ENCODE data around the gene CDKN3. TPM values are rescaled to one million over a fixed set of nuclear protein-coding genes. Genes with fewer than 3 reads are reported as not detected.
"Not testable (repeated sequence)": the region's sequence is repeated elsewhere in the genome, so short reads cannot be mapped to it uniquely, and the experiment has no call there.

The CDKN3 gene
- total RNA-seq, 2 experiments from 2014 or later = 77.9 to 79.5 TPM

DNA sequence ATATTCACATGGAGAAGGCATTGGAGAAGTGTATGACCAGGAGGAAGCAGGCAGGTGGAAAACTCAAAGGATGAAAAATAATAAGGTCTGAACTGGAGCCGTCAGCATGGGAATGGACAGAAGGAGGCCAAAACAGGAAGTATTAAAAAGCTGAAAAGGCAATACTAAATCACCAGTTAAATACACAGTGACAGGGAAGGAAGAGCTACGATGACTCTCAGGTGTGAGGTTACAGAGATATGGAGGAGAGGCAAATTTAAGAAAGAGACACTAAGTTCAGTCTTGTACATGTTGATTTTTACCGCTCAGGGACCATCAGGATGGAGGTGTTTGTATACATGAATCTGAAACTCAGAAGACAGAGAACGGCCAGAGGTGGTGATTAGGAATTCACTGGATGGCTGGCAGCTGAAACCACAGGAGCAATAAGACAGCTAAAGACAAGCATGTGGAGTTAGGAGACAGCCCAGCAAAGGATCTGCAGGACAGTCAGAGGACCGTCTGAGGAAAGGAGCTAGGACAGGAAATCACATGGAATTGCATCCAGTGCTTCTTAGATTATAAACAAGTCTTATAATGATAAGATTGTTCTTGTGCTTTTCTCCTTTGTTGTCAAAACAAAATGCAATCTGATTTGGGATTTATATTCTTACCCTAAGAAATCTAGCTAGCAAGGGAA lies 33.9 kb upstream of the CDKN3 start:
- DNase-seq = no peak
- Mint-ChIP-seq H3K4me1 (no peaks in the 10 kb centered on the region), H3K27me3 (peaks cover 11% of the 10 kb centered on the region), H3K27ac (no peak overlapping the region), H3K9me3 (no peaks in the 10 kb centered on the region), H3K36me3 (no peaks in the 10 kb centered on the region), H3K4me3 (no peak overlapping the region)

GRCh38 chr14:54364555-54365415 lies 32.0 kb upstream of the CDKN3 start:
- peaks cover 11% of the 10 kb centered on the region for H3K27me3 Mint-ChIP-seq
- H3K4me3 Mint-ChIP-seq = no peak overlapping the region
- no peaks in the 10 kb centered on the region for H3K9me3 Mint-ChIP-seq
- no peak for DNase-seq
- H3K4me1 Mint-ChIP-seq = no peaks in the 10 kb centered on the region
- H3K27ac Mint-ChIP-seq = no peak overlapping the region
- H3K36me3 Mint-ChIP-seq = no peaks in the 10 kb centered on the region

DNA sequence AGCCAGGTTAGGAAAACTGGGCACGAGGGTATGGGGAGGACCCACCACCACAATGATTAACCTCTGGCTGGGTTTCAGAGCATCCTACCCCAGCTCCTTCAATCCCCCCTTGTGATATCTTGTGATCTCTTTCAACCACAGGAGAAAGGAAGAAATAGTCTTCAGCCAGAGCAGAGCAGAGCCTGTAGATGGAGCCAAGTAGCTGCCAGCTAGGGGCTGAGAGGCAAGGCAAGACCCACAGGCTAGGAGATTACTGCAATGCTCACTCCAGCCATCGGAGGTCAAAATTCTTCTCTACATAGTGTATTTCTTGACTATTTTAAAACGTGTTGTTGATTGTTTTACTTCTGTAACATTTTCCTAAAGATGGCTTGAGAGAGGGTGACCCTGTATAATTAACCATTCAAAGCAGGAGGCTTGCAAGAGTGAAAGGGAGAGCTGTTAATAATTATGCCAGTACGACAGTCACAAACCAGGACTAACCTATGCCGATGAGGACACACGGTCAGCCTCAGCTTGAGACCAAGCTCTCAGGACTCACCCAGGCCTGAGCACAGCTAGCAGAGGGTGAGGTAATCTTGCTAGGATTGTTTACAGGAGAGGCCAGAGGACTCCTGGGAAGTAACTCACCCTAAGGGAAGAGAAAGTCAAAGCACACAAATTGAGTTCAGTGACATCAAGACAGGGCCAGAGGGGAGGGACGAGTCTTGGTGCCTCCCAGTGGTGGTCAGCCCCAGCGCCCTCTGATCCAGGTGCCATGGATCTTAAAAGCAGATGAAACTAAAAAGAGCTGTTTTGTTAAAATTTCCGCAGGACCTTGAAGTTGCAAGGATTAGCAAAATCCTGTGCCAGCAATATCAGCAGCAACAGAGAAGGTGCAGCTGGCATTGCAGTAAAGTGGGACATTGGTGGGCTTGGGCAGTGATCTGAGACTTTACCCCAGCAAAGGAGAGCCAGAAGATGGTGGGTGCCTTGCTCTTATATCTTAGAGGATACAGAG lies 29.8 kb upstream of the CDKN3 start:
- H3K4me1 Mint-ChIP-seq = no peaks in the 10 kb centered on the region
- no peak overlapping the region for H3K4me3 Mint-ChIP-seq
- peaks cover 7% of the 10 kb centered on the region for H3K27me3 Mint-ChIP-seq
- no peaks in the 10 kb centered on the region for H3K9me3 Mint-ChIP-seq
- peak; percentile 15 for DNase-seq
- H3K36me3 Mint-ChIP-seq = no peaks in the 10 kb centered on the region
- no peak overlapping the region for H3K27ac Mint-ChIP-seq

GRCh38 chr14:54368291-54368690 lies 28.5 kb upstream of the CDKN3 start:
- Mint-ChIP-seq H3K9me3 (no peaks in the 10 kb centered on the region), H3K4me3 (no peak overlapping the region), H3K27ac (no peak overlapping the region), H3K4me1 (no peaks in the 10 kb centered on the region), H3K27me3 (no peaks in the 10 kb centered on the region), H3K36me3 (no peaks in the 10 kb centered on the region)
- no peak for DNase-seq

DNA sequence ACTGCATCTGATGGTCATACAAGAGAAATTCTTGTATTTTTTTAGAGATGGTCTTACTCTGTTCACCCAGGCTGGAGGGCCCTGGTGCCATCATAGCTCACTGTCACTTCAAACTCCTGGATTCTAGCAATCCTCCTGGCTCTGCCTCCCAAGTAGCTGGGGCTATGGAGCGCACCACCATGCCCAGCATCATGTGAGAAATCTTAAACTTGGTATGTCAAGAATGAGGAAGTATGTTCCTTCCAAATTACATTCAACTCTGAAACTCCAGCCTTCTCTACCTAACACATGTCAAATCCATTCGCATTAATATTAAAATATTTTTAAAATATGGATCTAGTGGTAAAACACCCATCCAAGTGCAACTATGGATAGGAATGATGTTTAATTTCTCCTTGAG lies 27.5 kb upstream of the CDKN3 start:
- no peaks in the 10 kb centered on the region for H3K27me3 Mint-ChIP-seq
- H3K4me3 Mint-ChIP-seq = no peak overlapping the region
- no peak overlapping the region for H3K27ac Mint-ChIP-seq
- DNase-seq = no peak
- H3K4me1 Mint-ChIP-seq = no peaks in the 10 kb centered on the region
- no peaks in the 10 kb centered on the region for H3K36me3 Mint-ChIP-seq
- H3K9me3 Mint-ChIP-seq = no peaks in the 10 kb centered on the region

- H3K27me3 Mint-ChIP-seq = no peaks in the 10 kb centered on the region
- no peak overlapping the region for H3K4me3 Mint-ChIP-seq
- H3K27ac Mint-ChIP-seq = no peak overlapping the region
- no peaks in the 10 kb centered on the region for H3K36me3 Mint-ChIP-seq
- H3K9me3 Mint-ChIP-seq = no peaks in the 10 kb centered on the region
- H3K4me1 Mint-ChIP-seq = no peaks in the 10 kb centered on the region
- no peak for DNase-seq
These were observed 26.2 kb upstream of the CDKN3 start for GRCh38 chr14:54370323-54371198.

GRCh38 chr14:54374117-54374884 lies 22.5 kb upstream of the CDKN3 start:
- peaks cover 5% of the 10 kb centered on the region for H3K27me3 Mint-ChIP-seq
- H3K9me3 Mint-ChIP-seq = no peaks in the 10 kb centered on the region
- H3K36me3 Mint-ChIP-seq = no peaks in the 10 kb centered on the region
- H3K4me1 Mint-ChIP-seq = no peaks in the 10 kb centered on the region
- no peak overlapping the region for H3K4me3 Mint-ChIP-seq
- no peak overlapping the region for H3K27ac Mint-ChIP-seq
- DNase-seq = no peak

DNA sequence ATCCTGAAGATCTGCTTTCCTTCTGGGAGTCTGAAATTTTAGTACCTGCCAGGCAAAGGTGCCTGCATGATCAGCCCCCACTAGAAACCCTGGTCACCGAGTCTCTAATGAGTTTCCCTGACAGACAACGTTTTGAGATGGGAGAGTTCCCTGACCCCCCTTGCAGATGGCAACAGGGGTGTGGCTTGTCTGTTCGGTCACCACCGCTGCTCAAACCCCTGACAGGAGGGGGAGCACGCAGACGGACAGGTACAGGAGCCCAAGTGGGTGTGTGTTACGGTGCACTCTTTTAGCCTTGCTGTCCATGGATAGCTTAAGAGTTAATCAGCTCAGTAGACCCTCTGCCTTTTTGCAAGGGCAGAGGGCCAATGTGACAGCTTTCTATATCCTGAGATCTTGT lies 19.3 kb upstream of the CDKN3 start:
- peaks cover 4% of the 10 kb centered on the region for H3K9me3 Mint-ChIP-seq
- H3K4me3 Mint-ChIP-seq = no peak overlapping the region
- H3K27me3 Mint-ChIP-seq = peaks cover 5% of the 10 kb centered on the region
- no peak for DNase-seq
- no peak overlapping the region for H3K27ac Mint-ChIP-seq
- H3K4me1 Mint-ChIP-seq = no peaks in the 10 kb centered on the region
- H3K36me3 Mint-ChIP-seq = no peaks in the 10 kb centered on the region

GRCh38 chr14:54378893-54379292 lies 17.9 kb upstream of the CDKN3 start:
- not testable (repeated sequence) for H3K4me3 Mint-ChIP-seq, H3K27ac Mint-ChIP-seq, DNase-seq, H3K9me3 Mint-ChIP-seq, H3K4me1 Mint-ChIP-seq, H3K27me3 Mint-ChIP-seq, H3K36me3 Mint-ChIP-seq

DNA sequence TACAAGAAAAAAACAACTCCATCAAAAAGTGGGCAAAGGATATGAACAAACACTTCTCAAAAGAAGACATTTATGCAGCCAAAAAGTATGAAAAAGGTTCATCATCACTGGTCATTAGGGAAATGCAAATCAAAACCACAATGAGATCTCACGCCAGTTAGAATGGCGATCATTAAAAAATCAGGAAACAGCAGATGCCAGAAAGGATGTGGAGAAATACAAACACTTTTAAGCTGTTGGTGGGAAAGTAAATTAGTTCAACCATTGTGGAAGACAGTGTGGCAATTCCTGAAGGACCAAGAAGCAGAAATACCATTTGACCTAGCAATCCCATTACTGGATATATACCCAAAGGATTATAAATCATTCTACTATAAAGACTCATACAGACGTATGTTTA lies 16.2 kb upstream of the CDKN3 start:
- not testable (repeated sequence) for H3K4me3 Mint-ChIP-seq, H3K4me1 Mint-ChIP-seq, H3K27me3 Mint-ChIP-seq, H3K9me3 Mint-ChIP-seq, DNase-seq, H3K36me3 Mint-ChIP-seq, H3K27ac Mint-ChIP-seq

DNA sequence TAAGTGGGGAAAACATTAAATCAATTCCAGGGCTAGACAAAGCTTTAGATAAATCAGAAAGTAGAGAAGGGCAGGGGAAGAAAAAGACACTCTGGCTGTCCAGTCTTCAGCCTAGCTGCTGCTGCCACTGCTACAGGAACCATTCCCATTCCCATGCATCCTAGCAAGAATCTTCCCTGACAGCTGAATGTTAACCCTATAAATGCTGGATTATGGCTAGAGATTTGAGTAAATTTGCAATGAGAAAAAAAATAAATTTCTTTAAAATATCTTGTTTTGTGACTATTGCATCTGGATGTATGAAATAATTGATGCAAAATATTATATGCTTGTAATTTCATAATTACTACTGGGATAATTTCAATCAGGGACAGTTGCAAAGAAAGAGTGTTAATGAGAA lies 15.0 kb upstream of the CDKN3 start:
- H3K27me3 Mint-ChIP-seq = peaks cover 11% of the 10 kb centered on the region
- no peaks in the 10 kb centered on the region for H3K36me3 Mint-ChIP-seq
- no peak overlapping the region for H3K4me3 Mint-ChIP-seq
- no peaks in the 10 kb centered on the region for H3K4me1 Mint-ChIP-seq
- no peak for DNase-seq
- no peak overlapping the region for H3K27ac Mint-ChIP-seq
- peaks cover 4% of the 10 kb centered on the region for H3K9me3 Mint-ChIP-seq

- Mint-ChIP-seq H3K27me3 (peaks cover 12% of the 10 kb centered on the region), H3K4me1 (no peaks in the 10 kb centered on the region), H3K9me3 (peaks cover 4% of the 10 kb centered on the region), H3K4me3 (no peak overlapping the region), H3K27ac (no peak overlapping the region), H3K36me3 (no peaks in the 10 kb centered on the region)
- no peak for DNase-seq
These were observed 13.0 kb upstream of the CDKN3 start for GRCh38 chr14:54383835-54384234.

DNA sequence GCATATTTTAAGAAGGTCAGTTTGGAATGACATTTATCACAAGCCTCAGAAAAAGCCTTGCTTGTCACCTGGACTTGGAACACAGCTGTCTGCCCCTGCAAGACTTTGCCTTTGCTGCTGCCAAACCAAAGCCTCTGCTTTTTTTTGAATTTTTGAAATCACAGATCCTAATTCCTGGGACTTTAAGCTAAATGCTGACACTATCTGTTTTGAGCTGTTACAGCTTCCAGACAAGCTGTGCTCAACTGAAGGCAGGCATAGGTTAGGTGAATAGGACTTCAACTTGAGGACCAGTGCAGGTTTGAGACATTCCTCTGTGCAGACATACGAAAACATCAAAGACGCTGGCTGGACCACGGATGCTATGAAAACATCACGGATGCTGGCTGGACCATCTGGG lies 11.3 kb upstream of the CDKN3 start:
- H3K27ac Mint-ChIP-seq = no peak overlapping the region
- no peak overlapping the region for H3K4me3 Mint-ChIP-seq
- DNase-seq = no peak
- no peaks in the 10 kb centered on the region for H3K4me1 Mint-ChIP-seq
- H3K36me3 Mint-ChIP-seq = no peaks in the 10 kb centered on the region
- H3K9me3 Mint-ChIP-seq = no peaks in the 10 kb centered on the region
- H3K27me3 Mint-ChIP-seq = peaks cover 15% of the 10 kb centered on the region

- no peak overlapping the region for H3K4me3 Mint-ChIP-seq
- no peak overlapping the region for H3K27ac Mint-ChIP-seq
- H3K36me3 Mint-ChIP-seq = no peaks in the 10 kb centered on the region
- no peaks in the 10 kb centered on the region for H3K4me1 Mint-ChIP-seq
- H3K9me3 Mint-ChIP-seq = no peaks in the 10 kb centered on the region
- DNase-seq = no peak
- peaks cover 15% of the 10 kb centered on the region for H3K27me3 Mint-ChIP-seq
These were observed 9.5 kb upstream of the CDKN3 start for GRCh38 chr14:54387328-54387727.
